Fibroblast of lung (primary cell): ENCODE results near the gene ZGLP1. TPM values are rescaled to one million over a fixed set of nuclear protein-coding genes. Genes with fewer than 3 reads are reported as not detected.

Experiments
- DNase-seq, 2 donors: peaks; one replicate each; pipeline versions ENCODE4 v3.0.0 to v3.0.0-alpha.2; 2010; ENCODE audit warnings: low read depth in 2 of 2
- H2AFZ ChIP-seq: 2 replicates; pipeline ENCODE4 v1.5.1; 2012; ENCODE audit warnings: low read length, control low read depth, inconsistent platforms
- H3K27ac ChIP-seq: 2 replicates; pipeline ENCODE4 v1.5.1; 2011; ENCODE audit warnings: low read length, control low read depth; ENCODE audit not compliant: insufficient read depth
- H3K27me3 ChIP-seq: 2 replicates; pipeline ENCODE4 v1.5.1; 2011; ENCODE audit warnings: mild to moderate bottlenecking, low read length; ENCODE audit not compliant: control insufficient read depth, insufficient read depth
- H3K36me3 ChIP-seq: 2 replicates; pipeline ENCODE4 v1.5.1; 2011; ENCODE audit warnings: low read length; ENCODE audit not compliant: control insufficient read depth, insufficient read depth
- H3K4me1 ChIP-seq: 2 replicates; pipeline ENCODE4 v1.5.1; 2011; ENCODE audit warnings: low read length; ENCODE audit not compliant: control insufficient read depth, insufficient read depth; ENCODE audit errors: extremely low read depth
- H3K4me2 ChIP-seq: 2 replicates; pipeline ENCODE4 v1.5.1; 2011; ENCODE audit warnings: low read length, control low read depth; ENCODE audit not compliant: insufficient read depth; ENCODE audit errors: extremely low read depth
- H3K4me3 ChIP-seq, 4 experiments: fragments of 200-600 bp in 1 of 4; sonication (generic) in 1 of 4; replicated peaks in 1 of 4; 2 replicates each; pipeline ENCODE4 v1.5.1; 2011 to 2016; ENCODE audit warnings: low read length in 4 of 4, low read depth in 3 of 4, mild to moderate bottlenecking in 3 of 4, control low read depth in 2 of 4, inconsistent platforms in 1 of 4, mixed read lengths in 1 of 4; ENCODE audit not compliant: insufficient read depth in 1 of 4; ENCODE audit errors: control extremely low read depth in 1 of 4
- H3K79me2 ChIP-seq: 2 replicates; pipeline ENCODE4 v1.5.1; 2012; ENCODE audit warnings: mild to moderate bottlenecking, low read length, inconsistent platforms; ENCODE audit not compliant: control insufficient read depth, insufficient read depth
- H3K9ac ChIP-seq: 2 replicates; pipeline ENCODE4 v1.5.1; 2011; ENCODE audit warnings: mild to moderate bottlenecking, low read length, control low read depth; ENCODE audit not compliant: insufficient read depth
- H3K9me3 ChIP-seq: 2 replicates; pipeline ENCODE4 v1.5.1; 2012; ENCODE audit warnings: low read depth, low read length; ENCODE audit not compliant: control insufficient read depth, insufficient read depth
- H4K20me1 ChIP-seq: 2 replicates; pipeline ENCODE4 v1.5.1; 2011; ENCODE audit warnings: low read length; ENCODE audit not compliant: control insufficient read depth, insufficient read depth; ENCODE audit errors: extremely low read depth
- EZH2 ChIP-seq: IDR thresholded peaks from 2 replicates; pipeline ENCODE4 v1.5.1; 2012; ENCODE audit warnings: low read length, control low read depth, mild to moderate bottlenecking; ENCODE audit errors: missing control alignments
- polyA plus RNA-seq, 2 donors: library from polyadenylated mRNA; depleted of rRNA in 1 of 2; stranded (reverse) in 1 of 2; unstranded in 1 of 2; fragments of >200 nt; gene quantifications; 2 replicates each; pipeline ENCODE4 v1.2.1, GENCODE V29; 2011 to 2012; ENCODE audit warnings: missing spikeins in 1 of 2
- total RNA-seq: library from RNA; depleted of rRNA; stranded (reverse); fragments of >200 nt; gene quantifications from 2 replicates; pipeline ENCODE4 v1.2.1, GENCODE V29; 2014
- TF ChIP-seq, protein P1 (sequence below), 2 donors: IDR thresholded peaks in 1 of 2; conservative IDR thresholded peaks in 1 of 2; 1 replicate in 1 of 2; 2 replicates in 1 of 2; pipeline ENCODE4 v1.5.1; 2011 to 2012; ENCODE audit warnings: low read length in 2 of 2, control low read depth in 1 of 2, inconsistent platforms in 1 of 2, low read depth in 1 of 2, mild to moderate bottlenecking in 1 of 2

Gene ZGLP1
- total and polyA plus RNA-seq, 2 donors (not counting 1 experiment from before 2014, with no cell fraction given): 0.35 to 0.66 TPM

DNA sequence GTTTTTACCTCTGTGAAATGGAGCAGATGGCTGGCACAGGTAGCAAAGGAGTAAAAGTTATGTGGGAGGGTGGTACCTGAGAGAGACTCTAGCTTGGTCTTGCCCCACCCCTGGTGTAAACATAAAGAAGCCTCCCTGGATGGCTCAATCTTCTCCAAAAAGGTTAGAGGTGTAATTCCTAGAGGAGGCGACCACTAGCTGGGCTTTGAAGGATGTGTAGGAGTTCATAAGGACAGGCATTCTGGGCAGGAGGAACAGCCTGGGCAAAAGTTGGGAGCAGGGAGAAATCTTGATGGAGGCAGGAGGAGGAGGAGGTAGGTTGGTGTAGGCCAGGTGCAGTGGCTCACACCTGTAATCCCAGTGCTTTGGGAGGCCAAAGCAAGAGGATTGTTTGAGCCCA is 30.7 kb downstream of the ZGLP1 start:
- Histone ChIP-seq H3K27me3 (no peaks in the 10 kb centered on the region), H3K4me1 (no peaks in the 10 kb centered on the region), H3K79me2 (no peaks in the 10 kb centered on the region), H2AFZ (no peak overlapping the region), H3K4me2 (no peak overlapping the region), H3K9ac (no peak overlapping the region), H3K9me3 (no peaks in the 10 kb centered on the region), H3K4me3 (no peak overlapping the region), H4K20me1 (no peaks in the 10 kb centered on the region), H3K36me3 (no peaks in the 10 kb centered on the region), H3K27ac (no peak overlapping the region)
- TF ChIP-seq, protein P1, sequence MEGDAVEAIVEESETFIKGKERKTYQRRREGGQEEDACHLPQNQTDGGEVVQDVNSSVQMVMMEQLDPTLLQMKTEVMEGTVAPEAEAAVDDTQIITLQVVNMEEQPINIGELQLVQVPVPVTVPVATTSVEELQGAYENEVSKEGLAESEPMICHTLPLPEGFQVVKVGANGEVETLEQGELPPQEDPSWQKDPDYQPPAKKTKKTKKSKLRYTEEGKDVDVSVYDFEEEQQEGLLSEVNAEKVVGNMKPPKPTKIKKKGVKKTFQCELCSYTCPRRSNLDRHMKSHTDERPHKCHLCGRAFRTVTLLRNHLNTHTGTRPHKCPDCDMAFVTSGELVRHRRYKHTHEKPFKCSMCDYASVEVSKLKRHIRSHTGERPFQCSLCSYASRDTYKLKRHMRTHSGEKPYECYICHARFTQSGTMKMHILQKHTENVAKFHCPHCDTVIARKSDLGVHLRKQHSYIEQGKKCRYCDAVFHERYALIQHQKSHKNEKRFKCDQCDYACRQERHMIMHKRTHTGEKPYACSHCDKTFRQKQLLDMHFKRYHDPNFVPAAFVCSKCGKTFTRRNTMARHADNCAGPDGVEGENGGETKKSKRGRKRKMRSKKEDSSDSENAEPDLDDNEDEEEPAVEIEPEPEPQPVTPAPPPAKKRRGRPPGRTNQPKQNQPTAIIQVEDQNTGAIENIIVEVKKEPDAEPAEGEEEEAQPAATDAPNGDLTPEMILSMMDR (conservative IDR thresholded peaks at IDR 0.05 in 1 of 2, IDR thresholded peaks at IDR 0.05 in 1 of 2; ENCODE audit: low read depth in 1 of 2, low read length in 2 of 2): no peak
- TF ChIP-seq EZH2: no peak
- DNase-seq: no peak

GRCh38 chr19:10277795-10278589 is 31.6 kb downstream of the ZGLP1 start:
- no peak overlapping the region for H3K9ac ChIP-seq
- no peaks in the 10 kb centered on the region for H3K27me3 ChIP-seq
- H3K4me3 ChIP-seq: no peak overlapping the region
- H3K27ac ChIP-seq: no peak overlapping the region
- H3K36me3 ChIP-seq: no peaks in the 10 kb centered on the region
- H3K4me2 ChIP-seq: no peak overlapping the region
- no peak for TF ChIP-seq EZH2
- TF ChIP-seq, protein P1 (conservative IDR thresholded peaks at IDR 0.05 in 1 of 2, IDR thresholded peaks at IDR 0.05 in 1 of 2; ENCODE audit: low read depth in 1 of 2, low read length in 2 of 2): no peak
- no peak overlapping the region for H2AFZ ChIP-seq
- H3K79me2 ChIP-seq: no peaks in the 10 kb centered on the region
- no peaks in the 10 kb centered on the region for H3K9me3 ChIP-seq
- no peaks in the 10 kb centered on the region for H3K4me1 ChIP-seq
- DNase-seq: no peak
- no peaks in the 10 kb centered on the region for H4K20me1 ChIP-seq

DNA sequence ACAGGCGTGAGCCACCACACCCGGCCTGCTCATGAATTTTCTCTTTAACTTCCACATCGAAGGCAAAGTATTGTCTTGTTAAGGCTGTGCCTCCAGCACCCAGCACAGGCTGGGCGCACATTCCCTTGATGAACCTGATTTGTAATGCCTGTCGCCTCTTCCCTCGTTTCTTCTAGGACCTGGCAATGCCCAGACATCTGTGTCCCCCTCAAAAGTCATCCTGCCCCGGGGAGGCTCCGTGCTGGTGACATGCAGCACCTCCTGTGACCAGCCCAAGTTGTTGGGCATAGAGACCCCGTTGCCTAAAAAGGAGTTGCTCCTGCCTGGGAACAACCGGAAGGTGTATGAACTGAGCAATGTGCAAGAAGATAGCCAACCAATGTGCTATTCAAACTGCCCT is 35.0 kb downstream of the ZGLP1 start:
- no peak overlapping the region for H2AFZ ChIP-seq
- no peaks in the 10 kb centered on the region for H3K79me2 ChIP-seq
- H3K9ac ChIP-seq: no peak overlapping the region
- no peak overlapping the region for H3K4me3 ChIP-seq
- DNase-seq: no peak
- peaks cover 13% of the 10 kb centered on the region for H3K27me3 ChIP-seq
- no peaks in the 10 kb centered on the region for H3K9me3 ChIP-seq
- TF ChIP-seq EZH2: no peak
- TF ChIP-seq, protein P1 (conservative IDR thresholded peaks at IDR 0.05 in 1 of 2, IDR thresholded peaks at IDR 0.05 in 1 of 2; ENCODE audit: low read depth in 1 of 2, low read length in 2 of 2): no peak
- no peaks in the 10 kb centered on the region for H3K36me3 ChIP-seq
- peaks cover 7% of the 10 kb centered on the region for H3K4me1 ChIP-seq
- no peak overlapping the region for H3K4me2 ChIP-seq
- no peaks in the 10 kb centered on the region for H4K20me1 ChIP-seq
- H3K27ac ChIP-seq: no peak overlapping the region
